AG04450 (cell line): ENCODE measurements around the gene INVS. TPM values are rescaled to one million over a fixed set of nuclear protein-coding genes. Genes with fewer than 3 reads are reported as not detected.

ENCODE experiments used
- CTCF ChIA-PET: fragments of 300-600, 350-600 bp; formaldehyde crosslinking; extraction: SDS; loops from one replicate; lab custom pipeline; 2022; ENCODE audit warnings: antibody characterized with exemption, inconsistent platforms; lab: Charles Lee
- POLR2A ChIA-PET: fragments of 350-600 bp; formaldehyde crosslinking; extraction: SDS; loops from one replicate; lab custom pipeline; 2021; ENCODE audit warnings: antibody characterized with exemption, inconsistent platforms; lab: Yijun Ruan, JAX
- DNase-seq: peaks from one replicate; pipeline ENCODE4 v3.0.0-alpha.2; 2011; ENCODE audit warnings: low read depth, low spot score
- H3K27ac ChIP-seq: one replicate; pipeline ENCODE4 v1.5.1; 2012; ENCODE audit warnings: low read depth, low read length, control low read depth
- H3K27me3 ChIP-seq: one replicate; pipeline ENCODE4 v1.6.0; 2012; ENCODE audit warnings: low read length; ENCODE audit not compliant: control insufficient read depth, insufficient read depth
- H3K4me3 ChIP-seq: 2 replicates; pipeline ENCODE4 v1.5.1; 2011; ENCODE audit warnings: mild to moderate bottlenecking, low read depth, low read length, control low read depth
- H3K9me3 ChIP-seq: 2 replicates; pipeline ENCODE4 v1.5.1; 2012; ENCODE audit warnings: low read length; ENCODE audit not compliant: control insufficient read depth, insufficient read depth
- polyA plus RNA-seq: library from polyadenylated mRNA; depleted of rRNA; stranded (reverse); fragments of >200 nt; gene quantifications from 2 replicates; pipeline ENCODE4 v1.2.3, GENCODE V29; 2011
- TF ChIP-seq, protein P1 (sequence below): IDR thresholded peaks from 2 replicates; pipeline ENCODE4 v1.5.1; 2011; ENCODE audit warnings: low read depth, low read length, control low read depth, inconsistent platforms

INVS gene
- polyA plus RNA-seq, 1 experiment = 22.5 TPM

DNA sequence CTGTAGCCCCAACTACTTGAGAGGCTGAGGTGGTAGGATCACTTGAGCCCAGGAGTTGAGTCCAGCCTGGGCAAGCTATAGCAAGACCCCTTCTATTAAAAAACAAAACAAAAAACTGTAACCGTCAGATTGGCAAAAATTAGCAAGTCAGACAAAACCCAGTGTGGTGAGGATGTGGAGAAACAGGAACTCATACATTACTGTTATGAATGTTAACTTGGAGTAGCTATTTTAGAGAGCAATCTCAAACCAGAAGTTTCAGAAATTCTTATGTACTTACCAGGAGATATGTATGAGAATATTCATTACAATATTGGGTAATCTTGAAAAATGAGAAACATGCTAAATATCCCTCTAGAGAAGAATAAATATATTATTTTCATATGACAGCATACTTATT is 120.3 kb downstream of the INVS start:
- TF ChIP-seq, protein P1, sequence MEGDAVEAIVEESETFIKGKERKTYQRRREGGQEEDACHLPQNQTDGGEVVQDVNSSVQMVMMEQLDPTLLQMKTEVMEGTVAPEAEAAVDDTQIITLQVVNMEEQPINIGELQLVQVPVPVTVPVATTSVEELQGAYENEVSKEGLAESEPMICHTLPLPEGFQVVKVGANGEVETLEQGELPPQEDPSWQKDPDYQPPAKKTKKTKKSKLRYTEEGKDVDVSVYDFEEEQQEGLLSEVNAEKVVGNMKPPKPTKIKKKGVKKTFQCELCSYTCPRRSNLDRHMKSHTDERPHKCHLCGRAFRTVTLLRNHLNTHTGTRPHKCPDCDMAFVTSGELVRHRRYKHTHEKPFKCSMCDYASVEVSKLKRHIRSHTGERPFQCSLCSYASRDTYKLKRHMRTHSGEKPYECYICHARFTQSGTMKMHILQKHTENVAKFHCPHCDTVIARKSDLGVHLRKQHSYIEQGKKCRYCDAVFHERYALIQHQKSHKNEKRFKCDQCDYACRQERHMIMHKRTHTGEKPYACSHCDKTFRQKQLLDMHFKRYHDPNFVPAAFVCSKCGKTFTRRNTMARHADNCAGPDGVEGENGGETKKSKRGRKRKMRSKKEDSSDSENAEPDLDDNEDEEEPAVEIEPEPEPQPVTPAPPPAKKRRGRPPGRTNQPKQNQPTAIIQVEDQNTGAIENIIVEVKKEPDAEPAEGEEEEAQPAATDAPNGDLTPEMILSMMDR = no peak
- H3K27ac ChIP-seq = no peak overlapping the region
- POLR2A ChIA-PET = no interaction called here

DNA sequence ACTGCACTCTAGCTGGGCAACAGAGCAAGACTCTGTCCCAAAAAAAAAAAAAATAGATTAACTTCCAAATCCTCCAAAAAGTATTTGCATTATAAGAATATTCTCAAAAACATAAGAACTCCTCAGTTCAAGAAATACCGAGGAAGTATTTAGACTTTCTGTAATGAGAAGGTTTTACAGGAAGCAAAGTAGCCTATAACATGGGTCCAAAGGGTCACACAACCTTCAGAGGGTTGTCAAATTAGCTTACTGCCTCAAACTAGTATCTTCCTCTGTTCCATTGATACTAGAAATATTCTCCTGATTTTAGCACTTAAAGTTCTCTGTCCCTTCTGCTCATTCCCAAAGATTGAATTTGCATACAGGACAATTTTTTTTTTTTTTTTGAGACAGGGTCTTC is 121.9 kb downstream of the INVS start:
- no peaks in the 10 kb centered on the region for H3K27me3 ChIP-seq
- H3K27ac ChIP-seq = no peak overlapping the region
- H3K9me3 ChIP-seq = no peaks in the 10 kb centered on the region
- no peak overlapping the region for H3K4me3 ChIP-seq
- DNase-seq = no peak
- TF ChIP-seq, protein P1 = no peak
- POLR2A ChIA-PET = no interaction called here
- CTCF ChIA-PET = interaction anchor here (0.6 to 1.8 kb wide), 9 partner anchors 30 to 990 kb away, joined by 3 to 7 read pairs (median 3); no protein-coding TSS in a partner anchor

More for the DNA sequence above, 120.3 kb downstream of the INVS start:
- no peak for DNase-seq
- no peaks in the 10 kb centered on the region for H3K9me3 ChIP-seq
- H3K4me3 ChIP-seq = no peak overlapping the region
- CTCF ChIA-PET = interaction anchor here (1.1 to 2.1 kb wide), 4 partner anchors 192 to 1035 kb away, joined by 3 to 11 read pairs (median 5); no protein-coding TSS in a partner anchor
- no peaks in the 10 kb centered on the region for H3K27me3 ChIP-seq

DNA sequence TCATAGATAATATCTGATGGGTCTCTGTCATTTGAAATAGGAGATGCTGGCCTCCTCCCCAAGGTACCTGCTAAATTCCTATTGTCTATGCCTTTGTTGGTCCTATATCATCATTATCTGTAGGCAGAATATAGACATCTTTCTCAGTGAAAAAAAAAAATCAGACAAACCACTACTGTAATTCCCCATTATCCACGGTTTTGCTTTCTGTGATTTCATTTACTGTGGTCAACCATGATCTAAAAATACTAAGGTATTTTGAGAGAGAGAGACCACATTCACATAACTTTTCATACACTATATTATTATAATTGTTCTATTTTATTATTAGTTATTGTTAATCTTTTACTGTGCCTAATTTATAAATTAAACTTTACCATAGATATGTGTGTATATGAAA is 122.5 kb downstream of the INVS start:
- H3K27ac ChIP-seq = no peak overlapping the region
- CTCF ChIA-PET = interaction anchor here (0.8 to 2.3 kb wide), 13 partner anchors 10 to 990 kb away, joined by 3 to 26 read pairs (median 6); no protein-coding TSS in a partner anchor
- DNase-seq = no peak
- H3K4me3 ChIP-seq = no peak overlapping the region
- POLR2A ChIA-PET = no interaction called here
- no peaks in the 10 kb centered on the region for H3K27me3 ChIP-seq
- TF ChIP-seq, protein P1 = no peak
- no peaks in the 10 kb centered on the region for H3K9me3 ChIP-seq

DNA sequence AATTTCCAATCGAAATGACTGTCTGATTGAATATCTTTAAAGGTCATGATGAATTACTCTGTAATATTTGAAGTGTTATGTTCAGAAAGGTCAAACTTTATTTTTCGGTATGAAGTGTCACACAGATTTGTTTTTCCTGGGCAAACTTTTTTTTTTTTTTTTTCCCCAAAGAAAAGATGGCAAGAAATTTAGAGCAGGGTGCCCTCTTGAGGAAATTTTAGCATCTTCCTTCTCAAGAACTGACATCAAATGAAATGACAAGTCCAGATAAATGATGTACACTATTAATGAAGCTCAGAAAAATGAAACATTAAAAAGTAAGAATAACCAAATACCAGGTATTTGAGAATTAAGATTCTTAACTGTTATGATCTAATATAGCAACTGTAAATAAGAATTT is 123.6 kb downstream of the INVS start:
- TF ChIP-seq, protein P1 = peak; percentile 58

DNA sequence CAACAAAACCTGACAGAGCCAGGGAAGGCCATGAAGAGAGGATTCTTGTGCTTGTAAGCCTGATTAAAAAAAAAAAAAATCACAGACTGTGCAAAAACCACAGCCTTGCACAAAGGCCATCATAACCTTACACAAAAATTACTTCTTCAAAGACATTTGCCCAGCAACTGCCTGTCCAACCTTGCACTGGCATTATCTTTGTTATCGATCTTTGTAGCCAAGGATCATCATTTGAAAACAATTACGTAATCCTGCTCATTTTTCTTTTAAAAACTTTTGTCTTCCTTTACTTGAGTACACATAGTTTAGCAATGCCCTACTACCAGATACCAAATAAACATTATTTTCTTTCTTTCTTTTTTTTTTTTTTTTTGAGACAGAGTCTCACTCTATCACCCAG is 128.6 kb downstream of the INVS start:
- TF ChIP-seq, protein P1 = no peak
- Histone ChIP-seq H3K4me3 (no peak overlapping the region), H3K27me3 (no peaks in the 10 kb centered on the region), H3K27ac (no peak overlapping the region), H3K9me3 (no peaks in the 10 kb centered on the region)
- ChIA-PET POLR2A (no interaction called here), CTCF (no interaction called here)
- DNase-seq = no peak

More for the DNA sequence above, 123.6 kb downstream of the INVS start:
- ChIA-PET CTCF (interaction anchor here (0.6 to 2.3 kb wide), 48 partner anchors 9 to 1424 kb away, joined by 3 to 26 read pairs (median 5); no protein-coding TSS in a partner anchor), POLR2A (no interaction called here)
- no peaks in the 10 kb centered on the region for H3K9me3 ChIP-seq
- H3K27me3 ChIP-seq = no peaks in the 10 kb centered on the region
- DNase-seq = no peak
- H3K27ac ChIP-seq = no peak overlapping the region
- H3K4me3 ChIP-seq = no peak overlapping the region
